DMS153 (cell line): ENCODE measurements around the gene MPP2.
"Not testable (repeated sequence)": the region's sequence is repeated elsewhere in the genome, so short reads cannot be mapped to it uniquely, and the experiment has no call there.

Experiments
- DNase-seq: peaks from one replicate; lab custom pipeline; 2025; lab: John Stamatoyannopoulos, UW

Gene MPP2

DNA sequence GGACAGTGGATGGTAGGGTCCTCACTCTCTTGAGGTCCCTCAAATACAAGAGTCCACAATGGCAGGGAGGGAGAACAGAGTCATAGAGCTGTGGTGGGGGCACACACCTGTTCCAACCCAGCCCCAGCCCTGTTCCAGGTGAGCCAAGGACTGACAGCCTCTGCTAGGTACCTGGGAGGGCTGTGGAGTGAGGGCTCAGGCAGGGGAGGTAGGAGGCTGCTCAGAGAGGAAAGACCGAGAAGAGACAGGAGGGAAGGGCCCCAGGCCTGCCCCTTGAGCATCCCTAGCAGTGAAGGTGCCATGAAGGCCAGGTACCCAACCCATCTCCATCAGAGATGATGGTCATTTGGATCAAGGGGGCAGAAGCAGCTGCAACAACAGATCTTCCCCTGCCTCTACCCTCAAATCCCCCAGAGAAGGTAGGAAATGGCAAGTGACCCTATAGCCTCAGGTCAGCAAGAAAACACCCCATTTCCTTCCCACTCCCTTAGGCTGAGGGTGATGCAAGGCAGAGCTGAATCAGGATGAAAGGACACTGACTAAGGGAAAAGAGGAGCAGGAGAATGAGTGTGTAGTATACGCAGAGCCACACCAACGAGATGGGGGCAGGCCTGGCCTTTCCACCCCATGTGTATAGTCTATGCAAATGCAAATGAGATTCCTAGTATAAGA is 31.7 kb downstream of the MPP2 start:
- DNase-seq = no peak

DNA sequence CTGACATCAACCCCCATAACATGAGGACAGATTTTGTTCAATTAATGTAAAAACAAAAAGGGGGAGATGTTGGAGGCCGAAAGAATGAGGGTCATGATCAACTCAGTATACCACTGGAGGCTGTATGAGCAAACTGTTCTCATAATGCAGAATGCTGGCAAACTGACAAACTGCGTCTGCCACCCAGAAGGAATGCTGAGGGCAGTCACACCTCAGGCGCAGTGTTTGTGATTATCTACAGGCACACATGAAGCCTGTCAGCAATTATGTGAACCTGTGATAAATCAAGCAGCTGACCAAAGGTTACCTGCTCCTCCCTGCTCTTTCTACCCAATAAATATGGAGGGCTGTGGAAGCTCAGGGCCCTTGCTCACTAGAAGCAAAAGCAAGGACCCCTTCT is 33.0 kb downstream of the MPP2 start:
- DNase-seq = no peak

DNA sequence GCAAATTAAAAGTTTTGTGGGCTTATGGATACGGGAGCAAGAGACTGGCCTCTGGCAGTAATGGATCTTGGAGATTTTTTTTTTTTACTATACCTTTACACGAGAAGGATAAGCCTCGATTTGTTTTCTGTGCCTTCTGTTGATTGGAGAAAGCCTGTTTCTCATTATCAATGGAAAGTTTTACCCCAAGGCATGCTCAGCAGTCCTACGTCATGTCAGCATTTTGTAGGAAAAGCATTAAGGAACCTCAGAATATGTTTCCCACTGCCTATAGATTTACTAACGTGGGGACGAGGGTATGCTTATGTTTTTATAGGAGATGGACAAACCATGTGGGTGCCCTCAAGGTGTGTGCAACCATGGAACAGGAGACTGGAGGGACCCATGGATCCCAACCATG is 33.5 kb downstream of the MPP2 start:
- no peak for DNase-seq

DNA sequence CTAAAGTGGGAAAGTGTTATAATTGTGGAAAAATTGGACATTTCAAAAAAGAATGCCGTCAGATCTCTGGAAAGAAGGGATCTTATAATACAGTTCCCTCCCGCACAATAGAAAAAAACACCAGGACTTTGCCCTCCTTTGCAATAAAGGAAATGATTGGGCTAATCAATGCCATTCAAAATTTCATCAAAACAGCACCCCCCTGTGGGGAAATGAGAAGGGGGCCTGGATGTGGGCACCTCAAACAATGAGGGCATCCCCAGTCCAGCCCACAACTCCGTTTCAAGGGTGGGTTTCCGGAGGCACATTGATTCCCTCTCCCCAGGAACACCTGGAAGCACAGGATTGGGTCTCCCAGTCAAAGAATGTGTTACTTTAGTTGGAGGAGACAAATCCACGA is 34.2 kb downstream of the MPP2 start:
- no peak for DNase-seq

DNA sequence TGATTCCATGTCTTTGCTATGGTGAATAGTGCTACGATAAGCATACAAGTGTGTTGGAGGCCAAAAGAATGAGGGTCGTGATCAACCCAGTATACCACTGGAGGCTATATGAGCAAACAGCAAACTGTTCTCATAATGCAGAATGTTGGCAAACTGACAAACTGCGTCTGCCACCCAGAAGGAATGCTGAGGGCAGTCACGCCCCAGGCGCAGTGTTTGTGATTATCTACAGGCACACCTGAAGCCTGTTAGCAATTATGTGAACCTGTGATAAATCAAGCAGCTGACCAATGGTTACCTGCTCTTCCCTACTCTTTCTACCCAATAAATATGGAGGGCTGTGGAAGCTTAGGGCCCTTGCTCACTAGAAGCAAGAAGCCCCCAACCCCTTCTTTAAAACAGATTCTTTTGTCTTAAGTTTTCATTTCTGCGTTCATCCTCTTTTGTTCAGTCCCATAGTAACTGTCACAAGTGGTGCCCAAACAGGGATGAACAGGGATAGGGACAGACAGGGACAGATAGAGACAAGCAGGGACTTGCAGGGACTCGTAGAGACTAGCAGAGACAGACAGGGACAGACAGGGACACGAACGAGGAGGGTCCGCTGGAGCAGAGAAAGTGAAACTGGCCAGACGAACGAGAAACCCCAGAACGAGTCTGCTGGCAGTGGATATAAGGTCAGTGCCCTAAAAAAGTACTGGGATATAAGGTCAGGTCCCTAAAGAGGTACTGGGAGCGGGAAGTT is 35.2 kb downstream of the MPP2 start:
- no peak for DNase-seq

DNA sequence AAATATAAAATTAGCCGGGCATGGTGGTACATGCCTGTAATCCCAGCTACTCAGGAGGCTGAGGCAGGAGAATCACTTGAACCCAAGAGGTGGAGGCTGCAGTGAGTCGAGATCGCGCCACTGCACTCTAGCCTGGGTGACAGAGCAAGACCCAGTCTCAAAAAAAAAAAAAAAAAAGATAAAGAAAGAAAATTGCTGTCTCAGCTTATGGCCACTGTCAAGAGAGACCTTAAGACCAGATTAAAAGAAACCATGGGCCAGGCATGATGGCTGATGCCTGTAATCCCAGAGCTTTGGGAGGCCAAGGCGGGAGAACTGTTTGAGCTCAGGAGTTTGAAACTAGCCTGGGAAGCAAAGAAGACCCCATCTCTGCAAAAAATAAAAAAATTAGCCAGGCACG is 38.3 kb downstream of the MPP2 start:
- DNase-seq = not testable (repeated sequence)

DNA sequence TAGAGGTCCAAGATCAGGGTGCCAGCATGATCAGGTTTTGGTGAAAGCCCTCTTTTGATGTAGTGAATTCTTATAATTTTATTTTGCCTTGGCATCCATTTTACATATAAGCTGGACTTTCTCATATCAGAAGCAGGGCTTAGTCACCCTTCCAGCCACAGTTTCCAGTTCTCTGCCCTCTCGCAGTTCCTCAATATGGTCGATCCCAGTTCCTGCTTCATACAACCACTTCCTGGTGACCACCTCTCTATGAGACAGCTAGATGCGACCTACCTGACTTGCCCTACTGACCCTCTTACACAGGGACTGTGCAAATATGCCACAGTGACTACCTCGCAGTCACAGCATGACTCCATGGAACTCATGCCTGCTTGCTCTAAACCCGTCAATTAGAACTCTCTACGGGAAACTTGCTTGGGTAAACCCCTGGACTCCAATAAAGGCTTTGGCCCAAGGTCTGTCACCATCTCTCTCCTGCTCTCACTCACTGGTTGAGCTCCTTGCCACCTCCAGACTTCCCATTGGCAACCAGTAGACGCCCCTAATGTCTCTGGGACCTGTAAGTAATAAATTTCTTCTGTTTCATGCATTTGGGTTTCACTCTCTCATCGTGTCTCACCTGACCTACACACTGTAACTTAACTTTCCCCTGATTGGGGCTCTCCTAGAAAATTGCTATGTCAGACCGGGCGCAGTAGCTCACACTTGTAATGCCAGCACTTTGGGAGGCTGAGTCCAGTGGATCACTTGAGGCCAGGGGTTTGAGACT is 38.9 kb downstream of the MPP2 start:
- DNase-seq = no peak

DNA sequence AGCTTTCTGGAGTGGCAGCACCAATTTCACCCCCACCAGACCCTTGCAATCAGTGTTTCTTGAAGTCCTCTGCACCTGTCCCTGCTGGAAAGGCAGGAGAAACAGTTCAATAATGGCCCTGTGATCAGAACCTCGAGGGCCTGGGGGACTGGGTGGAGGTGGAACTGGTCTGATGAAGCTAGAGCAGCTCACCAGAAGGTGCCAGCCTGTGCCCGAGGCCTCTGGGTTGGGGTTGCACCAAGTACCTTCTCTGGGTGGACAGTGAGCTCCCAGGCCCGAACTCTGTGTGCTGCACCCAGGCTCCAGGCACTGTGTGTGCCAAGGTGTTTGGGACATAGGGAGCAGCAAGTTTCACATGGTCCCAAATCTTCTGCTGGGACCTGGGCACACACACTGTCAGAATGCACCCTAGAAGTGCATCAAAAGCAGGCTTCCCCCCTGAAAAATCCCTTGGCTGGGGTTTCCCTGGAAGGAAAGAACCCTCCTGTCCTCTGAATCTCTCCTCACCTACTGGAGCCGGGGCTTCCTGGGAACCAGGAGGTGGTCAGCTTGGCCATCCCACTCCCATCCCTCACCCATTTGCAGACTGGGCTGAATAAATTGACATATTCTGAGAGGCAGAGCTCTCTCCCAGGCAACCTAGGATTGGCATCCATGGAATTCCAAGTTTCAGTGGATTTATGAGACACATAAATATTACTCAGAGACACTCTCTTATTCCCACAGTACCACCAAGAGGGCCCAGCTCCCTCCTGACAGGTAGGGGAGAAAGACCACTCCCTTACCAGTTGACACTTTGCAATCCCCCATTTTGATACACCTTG is 43.0 kb downstream of the MPP2 start:
- no peak for DNase-seq

DNA sequence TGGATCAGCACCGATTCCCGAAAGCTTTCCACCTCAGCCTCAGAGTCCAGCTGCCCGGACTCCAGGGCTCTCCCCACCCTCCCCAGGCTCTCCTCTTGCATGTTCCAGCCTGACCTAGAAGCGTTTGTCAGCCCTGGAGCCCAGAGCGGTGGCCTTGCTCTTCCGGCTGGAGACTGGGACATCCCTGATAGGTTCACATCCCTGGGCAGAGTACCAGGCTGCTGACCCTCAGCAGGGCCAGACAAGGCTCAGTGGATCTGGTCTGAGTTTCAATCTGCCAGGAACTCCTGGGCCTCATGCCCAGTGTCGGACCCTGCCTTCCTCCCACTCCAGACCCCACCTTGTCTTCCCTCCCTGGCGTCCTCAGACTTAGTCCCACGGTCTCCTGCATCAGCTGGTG is 45.4 kb downstream of the MPP2 start:
- no peak for DNase-seq

DNA sequence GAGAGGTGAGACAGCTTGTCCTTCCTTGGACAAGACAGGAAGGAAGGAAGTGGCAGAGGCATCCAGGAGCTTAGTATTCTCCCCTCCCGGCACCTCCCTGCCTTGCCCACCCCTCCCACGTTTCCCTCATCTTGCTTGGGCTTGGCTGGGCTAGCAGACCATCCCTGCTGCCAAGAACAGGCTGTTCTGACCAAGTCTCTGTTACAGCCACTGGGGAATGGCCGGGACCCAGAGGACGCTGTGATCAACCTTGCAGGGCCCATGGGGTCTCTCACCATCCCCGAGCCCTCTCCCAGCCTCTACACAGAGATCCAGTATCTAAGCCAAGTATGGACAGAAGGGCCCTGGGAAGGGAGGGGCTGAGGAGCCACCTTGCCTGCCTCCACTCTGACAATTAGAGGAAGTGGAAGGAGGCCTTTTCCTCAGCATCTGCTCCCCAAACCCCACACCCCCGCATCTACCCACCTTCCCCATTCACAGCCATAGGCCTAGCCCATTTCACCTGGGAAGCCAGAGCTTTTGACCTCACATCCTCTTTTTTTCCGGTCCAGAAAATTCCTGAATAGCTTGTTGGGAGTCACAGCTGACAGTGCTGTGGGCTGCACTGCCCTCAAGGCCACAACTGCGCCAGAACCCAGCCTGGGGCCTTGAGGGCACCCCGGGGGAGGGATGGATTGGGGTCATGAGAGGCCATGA is 46.3 kb downstream of the MPP2 start:
- no peak for DNase-seq

DNA sequence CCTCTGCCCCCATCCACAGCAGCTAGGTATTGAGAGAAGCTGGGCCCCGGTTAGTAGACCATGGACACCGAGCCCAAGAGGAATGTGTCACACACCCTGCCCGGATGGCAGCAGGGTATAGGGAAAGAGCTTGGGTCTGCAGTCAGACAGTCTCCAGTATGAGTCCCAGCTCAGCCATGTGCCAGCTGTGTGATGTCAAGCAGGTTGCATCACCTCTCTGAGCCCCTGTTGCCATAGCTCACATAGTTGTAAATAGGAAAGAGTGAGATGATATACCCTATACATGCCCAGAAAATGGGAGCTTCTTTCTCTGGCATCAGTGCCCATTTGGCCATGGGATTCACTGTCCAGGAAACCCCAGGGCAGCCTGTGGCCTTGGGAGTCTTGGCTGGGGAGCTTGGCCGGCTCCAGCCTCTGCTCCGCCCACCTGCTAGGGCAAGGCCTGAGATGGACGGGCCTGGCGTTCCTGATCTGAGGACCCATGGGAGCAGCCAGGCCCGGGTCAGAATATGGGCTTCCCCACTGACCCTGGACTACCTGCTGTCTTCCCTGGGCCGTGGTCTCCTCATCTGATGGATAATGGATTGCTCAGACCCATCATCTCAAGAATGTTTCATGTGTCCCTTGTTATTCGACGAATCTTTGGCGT is 47.1 kb downstream of the MPP2 start:
- DNase-seq = no peak

DNA sequence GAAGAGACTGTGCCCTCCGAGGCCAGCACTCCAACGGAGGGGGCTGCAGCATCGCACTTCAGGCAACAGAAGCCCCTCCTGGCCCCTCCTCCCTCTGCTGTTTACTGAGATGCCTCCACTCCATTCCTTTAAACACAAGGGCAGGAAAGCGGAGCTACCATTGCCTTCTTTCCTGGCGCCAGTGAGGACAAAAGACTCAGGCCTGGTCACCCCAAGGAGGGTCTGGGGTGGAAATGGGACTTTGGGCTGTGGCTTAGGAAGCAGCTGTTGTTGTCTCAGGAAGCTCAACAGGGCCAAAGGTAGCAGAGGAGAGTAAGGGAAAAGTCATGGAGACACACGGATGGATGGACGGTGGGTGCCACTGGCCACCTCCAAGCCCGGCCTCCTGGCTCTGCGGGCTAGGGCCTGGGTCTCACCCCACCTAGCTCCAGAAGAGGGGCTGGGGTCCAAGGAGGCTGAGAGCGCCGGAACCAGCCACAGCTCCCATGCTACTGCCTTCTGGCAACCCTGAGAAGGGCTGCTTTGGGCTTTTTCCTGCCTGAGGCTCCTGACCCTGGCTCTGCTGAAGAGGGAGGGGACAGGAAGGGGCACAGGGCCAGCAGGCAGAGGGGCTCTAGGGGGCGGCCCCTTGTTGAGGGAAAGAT is 49.3 kb downstream of the MPP2 start:
- DNase-seq = no peak

DNA sequence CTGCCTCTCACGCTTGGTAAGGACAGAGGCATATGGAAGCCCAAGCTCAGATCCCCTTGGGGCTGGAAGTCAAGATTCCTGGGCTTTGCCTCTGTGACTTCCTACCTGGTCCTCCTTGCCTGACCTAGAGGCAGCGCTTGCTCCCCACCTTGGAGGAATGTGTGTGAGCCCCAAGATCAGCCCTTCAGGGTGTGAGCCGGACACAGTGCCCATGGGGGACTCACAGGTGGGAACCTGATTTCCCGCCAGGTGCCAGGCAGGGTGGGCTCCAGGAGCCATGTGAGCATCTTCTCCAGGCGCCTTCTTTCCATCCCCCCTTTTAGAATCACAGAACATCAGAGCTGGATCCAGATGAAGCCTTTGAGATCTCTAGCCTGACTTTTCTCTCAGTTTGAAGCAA is 50.2 kb downstream of the MPP2 start:
- DNase-seq = no peak

DNA sequence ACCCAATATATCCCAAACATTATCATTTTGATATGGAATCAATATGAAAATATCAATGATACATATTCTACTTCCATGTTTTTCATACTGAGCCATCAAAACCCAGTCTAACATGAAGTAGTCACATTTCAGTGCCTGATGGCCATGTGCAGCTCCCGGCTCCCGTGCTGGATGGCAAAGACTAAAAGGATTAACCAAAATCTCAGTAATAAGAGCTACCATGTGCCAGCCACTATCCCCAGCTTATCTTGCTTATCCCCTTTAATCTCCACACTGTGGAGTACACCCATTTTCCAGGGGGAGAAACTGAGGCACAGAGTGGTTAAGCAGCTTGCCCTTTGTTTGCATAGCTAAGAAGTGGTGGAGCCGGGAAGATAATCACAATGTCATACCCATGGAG is 51.2 kb downstream of the MPP2 start:
- DNase-seq = no peak

DNA sequence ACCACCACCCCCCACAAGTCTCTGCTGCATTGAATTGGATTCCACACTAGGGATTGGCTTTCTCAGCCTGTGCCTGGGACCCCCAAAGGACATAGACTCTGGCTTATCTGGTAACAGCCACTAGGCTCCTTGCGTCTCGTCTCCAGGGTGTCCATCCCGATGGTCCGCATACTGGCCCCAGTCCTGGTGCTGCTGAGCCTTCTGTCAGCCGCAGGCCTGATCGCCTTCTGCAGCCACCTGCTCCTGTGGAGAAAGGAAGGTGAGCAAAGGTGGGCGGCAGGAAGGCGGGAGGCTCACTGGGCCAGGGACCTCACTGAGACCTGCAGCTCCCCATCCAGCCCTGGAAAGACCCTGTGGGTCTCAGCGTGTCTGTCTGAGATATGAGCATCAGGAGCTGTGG is 52.3 kb downstream of the MPP2 start:
- no peak for DNase-seq

DNA sequence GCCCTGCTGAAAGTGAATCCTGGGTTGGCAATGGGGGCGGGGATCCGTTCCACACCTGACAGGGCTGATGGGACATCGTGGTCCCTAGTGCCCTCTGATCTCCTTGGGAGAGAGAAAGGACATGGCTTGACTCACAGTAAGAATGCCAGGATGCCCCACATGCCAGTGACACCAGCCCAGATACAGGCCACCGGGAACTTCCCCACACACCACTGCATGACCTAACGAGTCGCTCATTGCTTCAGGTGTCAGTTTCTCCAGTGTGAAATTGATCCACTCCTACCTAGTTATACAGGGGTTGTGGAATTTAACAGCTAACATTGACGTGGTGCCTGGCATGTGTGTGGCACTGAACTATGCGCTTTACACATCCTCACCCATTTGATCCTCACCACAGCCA is 52.8 kb downstream of the MPP2 start:
- DNase-seq = no peak

DNA sequence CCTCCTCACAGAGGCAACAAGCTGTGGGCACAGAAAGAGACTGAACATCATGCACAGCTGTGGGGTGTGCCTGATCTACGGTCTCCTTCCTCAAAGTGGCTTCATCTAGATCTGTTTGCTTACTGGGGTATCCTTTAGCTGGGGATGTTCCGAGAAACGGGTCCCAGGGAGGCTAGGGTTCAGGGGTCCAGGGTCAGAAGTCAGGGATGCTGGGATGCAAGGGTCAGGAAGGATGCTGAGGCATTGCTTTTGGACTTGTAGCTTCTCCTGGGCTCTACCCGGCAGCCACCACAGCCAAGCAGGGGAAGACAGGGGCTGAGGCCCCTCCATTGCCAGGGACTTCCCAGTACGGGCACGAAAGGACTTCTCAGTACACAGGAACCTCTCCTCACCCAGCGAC is 53.8 kb downstream of the MPP2 start:
- DNase-seq = no peak

DNA sequence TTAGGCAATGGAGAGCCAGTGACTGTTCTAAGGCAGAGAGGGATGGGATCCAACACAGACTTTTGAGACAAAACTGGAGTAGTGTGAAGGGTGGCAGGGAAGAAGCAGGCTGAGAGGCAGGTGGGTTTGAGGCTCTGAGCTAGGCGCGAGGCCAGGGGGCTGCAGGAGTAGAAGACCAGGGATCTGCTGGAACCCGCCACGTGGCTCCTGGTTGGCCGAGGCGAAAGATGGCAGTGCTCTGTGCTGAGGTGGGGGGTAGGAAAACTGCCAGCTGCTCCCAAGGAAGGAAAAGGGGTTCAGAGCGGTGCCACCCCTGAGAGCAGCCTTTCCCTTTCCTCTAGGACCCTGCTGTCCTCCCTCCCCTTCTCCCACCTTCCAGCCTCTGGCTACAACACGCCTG is 54.8 kb downstream of the MPP2 start:
- no peak for DNase-seq

DNA sequence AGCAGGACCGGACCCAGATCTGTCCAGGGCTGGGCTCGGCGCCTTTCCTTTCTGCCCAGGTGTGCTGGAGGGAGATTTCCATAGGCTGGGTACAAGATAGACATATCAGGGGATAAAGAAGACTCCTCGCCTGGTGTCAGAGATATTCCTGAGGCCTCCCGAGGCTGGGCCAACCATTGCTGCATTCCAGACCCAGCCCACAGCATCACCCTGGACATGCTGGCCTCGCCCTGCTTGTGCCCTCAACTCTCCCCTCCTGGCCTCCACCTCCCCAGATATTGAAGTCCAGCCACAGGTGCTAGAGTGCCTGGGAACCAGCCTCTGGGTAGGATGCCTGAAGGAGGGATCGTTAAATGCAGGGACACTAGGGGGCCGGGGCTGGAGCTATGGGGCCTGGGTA is 58.2 kb downstream of the MPP2 start:
- DNase-seq = no peak

DNA sequence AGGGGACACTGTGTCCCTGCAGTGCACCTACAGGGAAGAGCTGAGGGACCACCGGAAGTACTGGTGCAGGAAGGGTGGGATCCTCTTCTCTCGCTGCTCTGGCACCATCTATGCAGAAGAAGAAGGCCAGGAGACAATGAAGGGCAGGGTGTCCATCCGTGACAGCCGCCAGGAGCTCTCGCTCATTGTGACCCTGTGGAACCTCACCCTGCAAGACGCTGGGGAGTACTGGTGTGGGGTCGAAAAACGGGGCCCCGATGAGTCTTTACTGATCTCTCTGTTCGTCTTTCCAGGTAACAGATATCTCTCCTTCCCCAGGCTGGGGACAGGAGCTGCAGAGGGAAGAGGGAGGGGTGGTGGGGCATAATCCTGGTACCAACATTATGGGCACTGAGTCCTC is 58.7 kb downstream of the MPP2 start:
- no peak for DNase-seq

DNA sequence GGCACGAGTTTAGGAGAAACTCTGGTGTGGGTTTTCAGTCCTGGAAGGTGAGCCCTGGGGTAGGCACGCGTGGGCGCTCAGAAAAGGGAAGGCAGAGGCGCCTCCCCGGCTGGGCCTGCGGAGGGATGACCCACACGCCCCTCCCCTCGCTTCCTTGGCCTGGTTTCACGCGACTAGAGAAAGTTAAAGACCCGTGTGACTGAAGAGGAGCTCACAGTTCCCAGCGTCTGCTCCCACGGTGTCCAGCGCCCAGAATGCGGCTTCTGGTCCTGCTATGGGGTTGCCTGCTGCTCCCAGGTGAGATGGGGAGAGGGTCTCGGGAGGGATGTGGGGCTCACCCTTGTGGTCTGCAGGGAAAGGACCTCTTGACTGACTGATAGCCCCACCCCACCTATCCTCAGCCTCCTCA is 60.4 kb downstream of the MPP2 start, which contains the start of gene CD300LG:
Gene CD300LG (plus strand): TSS at position 214 of the 409 bp plus-strand sequence. CDS start 41 bp downstream, at position 255.
- DNase-seq = no peak
